Mesenchymal stem cell (in vitro differentiated cells and primary cell): Measurements from ENCODE around the gene CBLB.

Experiments
- DNase-seq: peaks from one replicate; pipeline ENCODE4 v3.0.0-alpha.2; 2013
- H2AFZ ChIP-seq: one replicate; pipeline ENCODE4 v1.6.1; 2013; ENCODE audit warnings: low read depth, mild to moderate bottlenecking, control low read depth, inconsistent platforms, low read length, moderate library complexity
- H2AK5ac ChIP-seq: 2 replicates; pipeline ENCODE4 v1.6.1; 2013; ENCODE audit warnings: low read length, moderate library complexity, mild to moderate bottlenecking, inconsistent platforms; ENCODE audit not compliant: severe bottlenecking
- H2BK120ac ChIP-seq: one replicate; pipeline ENCODE4 v1.6.1; 2013; ENCODE audit warnings: low read depth, mild to moderate bottlenecking, inconsistent platforms, low read length, moderate library complexity
- H2BK12ac ChIP-seq, 2 experiments: one replicate each; pipeline ENCODE4 v1.6.1; 2013; ENCODE audit warnings: inconsistent platforms in 2 of 2, low read length in 2 of 2, mild to moderate bottlenecking in 2 of 2, moderate library complexity in 2 of 2, control low read depth in 1 of 2
- H2BK15ac ChIP-seq: one replicate; pipeline ENCODE4 v1.6.1; 2013; ENCODE audit warnings: mild to moderate bottlenecking, low read depth, inconsistent platforms; ENCODE audit not compliant: poor library complexity, severe bottlenecking
- H2BK5ac ChIP-seq: 2 replicates; pipeline ENCODE4 v1.6.1; 2013; ENCODE audit warnings: low read depth, mild to moderate bottlenecking, low read length, control low read depth, inconsistent platforms; ENCODE audit not compliant: poor library complexity, severe bottlenecking
- H3K14ac ChIP-seq, 2 experiments: one replicate each; pipeline ENCODE4 v1.6.1; 2013; ENCODE audit warnings: inconsistent platforms in 2 of 2, low read length in 2 of 2, control low read depth in 1 of 2, mild to moderate bottlenecking in 1 of 2, moderate library complexity in 1 of 2
- H3K18ac ChIP-seq, 2 experiments: one replicate each; pipeline ENCODE4 v1.6.1; 2013; ENCODE audit warnings: inconsistent platforms in 2 of 2, low read length in 2 of 2, control low read depth in 1 of 2, low read depth in 1 of 2, mild to moderate bottlenecking in 1 of 2
- H3K23ac ChIP-seq, 2 experiments: one replicate each; pipeline ENCODE4 v1.6.1; 2013; ENCODE audit warnings: inconsistent platforms in 2 of 2, low read length in 2 of 2, mild to moderate bottlenecking in 2 of 2, moderate library complexity in 2 of 2, control low read depth in 1 of 2
- H3K27ac ChIP-seq: 2 replicates; pipeline ENCODE4 v1.5.1; 2013; ENCODE audit warnings: mild to moderate bottlenecking, moderate library complexity, low read length, control low read depth, inconsistent platforms; ENCODE audit not compliant: poor library complexity, severe bottlenecking
- H3K27me3 ChIP-seq, 2 experiments: 2 replicates each; pipeline versions ENCODE4 v1.6.1 to v1.7.0; 2013; ENCODE audit warnings: low read length in 2 of 2, mild to moderate bottlenecking in 2 of 2, moderate library complexity in 2 of 2, control low read depth in 1 of 2, inconsistent platforms in 1 of 2; ENCODE audit not compliant: control insufficient read depth in 1 of 2, insufficient read depth in 1 of 2
- H3K36me3 ChIP-seq, 2 experiments: 2 replicates each; pipeline versions ENCODE4 v1.6.1 to v1.7.0; 2013; ENCODE audit warnings: low read length in 2 of 2, control low read depth in 1 of 2, inconsistent platforms in 1 of 2, low read depth in 1 of 2, mild to moderate bottlenecking in 1 of 2; ENCODE audit not compliant: insufficient read depth in 2 of 2, control insufficient read depth in 1 of 2
- H3K4ac ChIP-seq, 2 experiments: one replicate each; pipeline ENCODE4 v1.6.1; 2013; ENCODE audit warnings: inconsistent platforms in 2 of 2, low read length in 2 of 2, mild to moderate bottlenecking in 2 of 2, moderate library complexity in 2 of 2, control low read depth in 1 of 2, low read depth in 1 of 2
- H3K4me1 ChIP-seq: 2 replicates; pipeline ENCODE4 v1.6.1; 2013; ENCODE audit warnings: low read depth, low read length, control low read depth; ENCODE audit not compliant: control insufficient read depth, insufficient read depth
- H3K4me2 ChIP-seq: 2 replicates; pipeline ENCODE4 v1.6.1; 2013; ENCODE audit warnings: low read length, mild to moderate bottlenecking, inconsistent platforms; ENCODE audit not compliant: poor library complexity, severe bottlenecking
- H3K4me3 ChIP-seq, 2 experiments: 2 replicates each; pipeline versions ENCODE4 v1.5.1 to v1.7.0; 2013; ENCODE audit warnings: low read length in 2 of 2, mild to moderate bottlenecking in 2 of 2, control low read depth in 1 of 2, low read depth in 1 of 2; ENCODE audit not compliant: insufficient read depth in 1 of 2
- H3K79me1 ChIP-seq: replicated peaks from 2 replicates; pipeline ENCODE4 v1.6.1; 2013; ENCODE audit warnings: mild to moderate bottlenecking, control low read depth, low read length, inconsistent platforms; ENCODE audit not compliant: poor library complexity, severe bottlenecking
- H3K9ac ChIP-seq: 2 replicates; pipeline ENCODE4 v1.7.0; 2013; ENCODE audit warnings: mild to moderate bottlenecking, low read length, moderate library complexity
- H3K9me3 ChIP-seq: 2 replicates; pipeline ENCODE4 v1.7.0; 2013; ENCODE audit warnings: mild to moderate bottlenecking, low read length; ENCODE audit not compliant: control insufficient read depth
- H4K8ac ChIP-seq: one replicate; pipeline ENCODE4 v1.6.1; 2013; ENCODE audit warnings: inconsistent platforms, mild to moderate bottlenecking, low read length, moderate library complexity
- H4K91ac ChIP-seq: one replicate; pipeline ENCODE4 v1.6.1; 2013; ENCODE audit warnings: mild to moderate bottlenecking, low read length, inconsistent platforms
- WGBS: methylation state at CpG from one replicate; pipeline ENCODE4 v1.1.7; 2013; ENCODE audit warnings: mixed read lengths; 5-methylcytosine and 5-hydroxymethylcytosine counted together

Gene CBLB

DNA sequence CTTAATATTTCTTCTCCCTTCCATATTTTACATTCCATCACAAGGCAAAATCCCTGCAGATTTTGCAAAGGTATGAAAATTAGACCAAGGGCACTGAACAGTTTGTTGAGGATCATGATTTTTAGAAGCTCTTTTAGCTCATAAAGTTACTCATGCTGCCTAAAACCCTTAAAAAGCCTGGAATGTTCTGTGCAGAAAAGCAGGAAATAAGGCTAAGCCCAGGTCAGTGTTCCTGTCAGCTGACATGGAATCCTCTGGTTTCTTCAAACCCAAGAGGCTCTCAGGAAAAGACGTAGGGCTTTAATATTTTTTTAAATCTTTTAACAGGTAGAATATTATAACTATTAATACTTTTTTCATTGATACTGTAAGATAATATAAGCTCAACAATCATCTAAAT lies 8.2 kb downstream of the CBLB start:
- no peak overlapping the region for H2BK5ac ChIP-seq
- peak overlapping the region; percentile 26 for H3K9ac ChIP-seq
- no peak overlapping the region for H2BK120ac ChIP-seq
- no peak overlapping the region for H4K8ac ChIP-seq
- no peak overlapping the region for H4K91ac ChIP-seq
- H3K4me3 ChIP-seq, result no peak overlapping the region
- H3K23ac ChIP-seq, result no peak overlapping the region
- H2BK15ac ChIP-seq, result no peak overlapping the region
- no CpG with 5 or more reads among the region's 1 CpG for WGBS
- H2AFZ ChIP-seq, result no peak overlapping the region
- no peaks in the 10 kb centered on the region for H3K27me3 ChIP-seq
- no peaks in the 10 kb centered on the region for H3K9me3 ChIP-seq
- H3K79me1 ChIP-seq, result peaks cover 9% of the 10 kb centered on the region
- no peak overlapping the region for H3K4me2 ChIP-seq
- no peak overlapping the region for H3K4ac ChIP-seq
- no peaks in the 10 kb centered on the region for H3K4me1 ChIP-seq
- peaks cover 0 to 91% of the 10 kb centered on the region in 2 experiments for H3K36me3 ChIP-seq
- peak; percentile 33 for DNase-seq
- no peak overlapping the region for H3K18ac ChIP-seq
- H2AK5ac ChIP-seq, result no peak overlapping the region
- H3K14ac ChIP-seq, result no peak overlapping the region
- no peak overlapping the region for H3K27ac ChIP-seq
- no peak overlapping the region for H2BK12ac ChIP-seq

DNA sequence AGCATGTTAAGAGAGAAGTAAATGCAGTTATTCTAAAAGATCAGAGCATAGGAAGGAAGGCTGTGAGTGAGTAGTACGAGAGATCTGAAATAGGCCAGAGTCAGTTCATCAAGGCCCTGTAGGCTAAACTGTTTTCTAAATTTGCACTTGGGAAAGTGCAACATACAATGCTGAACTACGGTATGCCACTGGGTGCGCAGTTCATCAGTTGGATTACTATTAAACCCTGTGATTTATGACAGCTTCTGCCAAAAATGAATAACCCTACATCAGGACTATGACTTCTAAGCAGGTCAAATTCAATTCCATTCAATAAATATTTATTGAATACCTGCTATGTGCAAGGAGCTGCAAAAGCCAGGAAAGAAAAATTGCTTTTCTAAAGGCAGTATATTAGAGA lies 10.8 kb downstream of the CBLB start:
- Histone ChIP-seq H3K18ac (no peak overlapping the region), H4K91ac (no peak overlapping the region), H3K14ac (no peak overlapping the region), H4K8ac (no peak overlapping the region), H3K9me3 (no peaks in the 10 kb centered on the region), H3K23ac (no peak overlapping the region), H3K79me1 (peaks cover 9% of the 10 kb centered on the region), H3K27me3 (no peaks in the 10 kb centered on the region), H3K36me3 (peaks cover 0 to 91% of the 10 kb centered on the region in 2 experiments), H2BK120ac (no peak overlapping the region), H3K4me2 (no peak overlapping the region), H2BK12ac (no peak overlapping the region), H3K4ac (no peak overlapping the region), H3K27ac (no peak overlapping the region), H3K4me1 (peaks cover 1% of the 10 kb centered on the region), H3K4me3 (no peak overlapping the region), H2AK5ac (no peak overlapping the region), H2AFZ (no peak overlapping the region), H3K9ac (no peak overlapping the region), H2BK15ac (no peak overlapping the region), H2BK5ac (no peak overlapping the region)
- 96% methylated on average over 3 of the region's 3 CpGs for whole genome bisulfite sequencing
- no peak for DNase-seq

DNA sequence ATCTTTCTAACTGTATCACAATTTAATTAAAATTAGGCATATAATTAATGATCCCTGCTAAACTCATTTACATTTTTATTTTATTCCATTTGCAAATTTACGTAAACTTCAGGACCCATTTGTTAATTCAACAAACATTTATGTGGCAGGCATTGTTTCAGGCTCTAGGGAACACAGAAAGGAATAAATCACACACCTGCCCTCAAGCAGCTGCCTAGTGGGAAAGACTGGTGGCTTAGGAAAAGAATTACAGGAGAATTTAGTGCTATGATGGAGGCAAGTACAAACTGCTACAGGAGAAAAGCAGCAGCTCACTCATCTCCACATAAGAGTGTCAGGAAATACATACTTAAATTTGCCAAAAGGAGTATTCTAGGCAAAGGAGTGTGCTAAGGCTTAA lies 11.2 kb downstream of the CBLB start:
- Histone ChIP-seq H2BK12ac (no peak overlapping the region), H3K4ac (no peak overlapping the region), H3K23ac (no peak overlapping the region), H3K27ac (no peak overlapping the region), H3K36me3 (peaks cover 0 to 90% of the 10 kb centered on the region in 2 experiments), H3K14ac (no peak overlapping the region), H4K8ac (no peak overlapping the region), H2AK5ac (no peak overlapping the region), H3K18ac (no peak overlapping the region), H3K79me1 (peaks cover 8% of the 10 kb centered on the region), H3K27me3 (no peaks in the 10 kb centered on the region), H3K4me2 (no peak overlapping the region), H3K4me1 (peaks cover 1% of the 10 kb centered on the region), H2BK5ac (no peak overlapping the region), H4K91ac (no peak overlapping the region), H2BK120ac (no peak overlapping the region), H3K9me3 (no peaks in the 10 kb centered on the region), H3K4me3 (no peak overlapping the region), H3K9ac (no peak overlapping the region), H2AFZ (no peak overlapping the region), H2BK15ac (no peak overlapping the region)
- no peak for DNase-seq
- 100% methylated on average over 1 of the region's 1 CpG for WGBS

DNA sequence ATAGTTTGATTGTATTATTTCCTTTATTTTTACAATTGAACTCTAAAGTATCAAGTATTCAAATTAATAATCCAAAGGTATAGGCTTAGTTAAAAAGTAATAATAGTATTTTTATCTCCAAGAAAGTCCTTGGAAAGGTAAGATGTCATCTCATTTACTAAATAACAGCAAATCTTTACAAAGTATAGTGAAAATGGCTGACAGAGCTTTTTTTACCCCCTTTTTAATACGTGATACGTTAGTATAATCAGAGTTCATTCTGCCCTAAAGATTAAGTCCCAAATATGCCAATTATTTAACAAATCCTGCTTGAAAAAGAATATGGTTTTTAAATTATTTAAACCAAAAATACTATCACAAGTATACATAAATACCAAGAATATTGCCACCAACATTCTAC lies 12.2 kb downstream of the CBLB start:
- no peaks in the 10 kb centered on the region for H3K9me3 ChIP-seq

More for the DNA sequence above, 12.2 kb downstream of the CBLB start:
- DNase-seq, result no peak
- peaks cover 8% of the 10 kb centered on the region for H3K79me1 ChIP-seq
- no peak overlapping the region for H2BK5ac ChIP-seq
- no peak overlapping the region for H3K14ac ChIP-seq
- no peak overlapping the region for H2BK120ac ChIP-seq
- H2AK5ac ChIP-seq, result no peak overlapping the region
- H3K18ac ChIP-seq, result no peak overlapping the region
- WGBS, result no CpG with 5 or more reads among the region's 2 CpGs
- no peaks in the 10 kb centered on the region for H3K27me3 ChIP-seq
- H2BK12ac ChIP-seq, result no peak overlapping the region
- no peak overlapping the region for H3K4me3 ChIP-seq
- H4K91ac ChIP-seq, result no peak overlapping the region
- H3K36me3 ChIP-seq, result peaks cover 0 to 90% of the 10 kb centered on the region in 2 experiments
- no peak overlapping the region for H4K8ac ChIP-seq
- H3K4ac ChIP-seq, result no peak overlapping the region
- H3K27ac ChIP-seq, result no peak overlapping the region
- no peak overlapping the region for H3K4me2 ChIP-seq
- H3K23ac ChIP-seq, result no peak overlapping the region
- H2BK15ac ChIP-seq, result no peak overlapping the region
- H3K4me1 ChIP-seq, result peaks cover 1% of the 10 kb centered on the region
- no peak overlapping the region for H3K9ac ChIP-seq
- H2AFZ ChIP-seq, result no peak overlapping the region
